ENCODE results near the gene TSTD1. TPM values are rescaled to one million over a fixed set of nuclear protein-coding genes. Genes with fewer than 3 reads are reported as not detected.

The TSTD1 gene
- polyA plus RNA-seq, 3 donors = 9.9 to 20.3 (median 11.8) TPM

- Histone ChIP-seq H2AFZ (ENCODE audit: insufficient read depth, low read depth, low read length, poor library complexity, severe bottlenecking) (no peak overlapping the region), H3K4me1 (ENCODE audit: control insufficient read depth in 1 of 2, insufficient read depth in 2 of 2, low read length in 2 of 2) (peaks cover 6 to 14% of the 10 kb centered on the region in 2 donors), H4K20me1 (ENCODE audit: insufficient read depth, low read length) (peaks cover 5% of the 10 kb centered on the region), H3K27me3 (ENCODE audit: control insufficient read depth in 2 of 2, insufficient read depth in 2 of 2, low read length in 2 of 2) (no peaks in the 10 kb centered on the region), H3K9me3 (replicated peaks in 1 of 2; ENCODE audit: control insufficient read depth in 1 of 2, insufficient read depth in 1 of 2, low read length in 2 of 2) (no peaks in the 10 kb centered on the region), H3K79me2 (ENCODE audit: insufficient read depth, low read length) (peaks cover 62% of the 10 kb centered on the region), H3K4me2 (replicated peaks; ENCODE audit: extremely low read depth, low read length, poor library complexity, severe bottlenecking) (no peak overlapping the region), H3K27ac (ENCODE audit: low read depth in 1 of 2, low read length in 2 of 2) (no peak overlapping the region), H3K36me3 (replicated peaks in 1 of 2; ENCODE audit: control insufficient read depth in 1 of 2, insufficient read depth in 2 of 2, low read length in 2 of 2) (peaks cover 6 to 7% of the 10 kb centered on the region in 2 donors), H3K9ac (ENCODE audit: insufficient read depth, low read length, poor library complexity, severe bottlenecking) (no peak overlapping the region), H3K4me3 (replicated peaks in 1 of 3; ENCODE audit: low read depth in 2 of 3, low read length in 3 of 3) (no peak overlapping the region)
- Mint-ChIP-seq H3K36me3 (peaks cover 7 to 33% of the 10 kb centered on the region in 2 donors), H3K4me3 (no peak overlapping the region), H3K4me1 (peaks cover 13% of the 10 kb centered on the region), H3K27me3 (ENCODE audit: low read depth in 3 of 3) (no peaks in the 10 kb centered on the region), H3K9me3 (peaks cover 0 to 2% (median 0%) of the 10 kb centered on the region in 7 donors), H3K27ac (peak overlapping the region in 1 of 7 donors; percentile 6)
- no CpG with 5 or more reads among the region's 2 CpGs for WGBS (ENCODE audit: insufficient coverage)
- DNase-seq = no peak
- no peak for TF ChIP-seq CTCF (IDR thresholded peaks at IDR 0.05)
- intact Hi-C loops (cut with micrococcal nuclease) = no loop called here
Observed at GRCh38 chr1:161007369-161007768, 31.4 kb downstream of the TSTD1 start.

- Histone ChIP-seq H3K4me2 (replicated peaks; ENCODE audit: extremely low read depth, low read length, poor library complexity, severe bottlenecking) (no peak overlapping the region), H3K27me3 (ENCODE audit: control insufficient read depth in 2 of 2, insufficient read depth in 2 of 2, low read length in 2 of 2) (no peaks in the 10 kb centered on the region), H3K79me2 (ENCODE audit: insufficient read depth, low read length) (peaks cover 54% of the 10 kb centered on the region), H2AFZ (ENCODE audit: insufficient read depth, low read depth, low read length, poor library complexity, severe bottlenecking) (no peak overlapping the region), H3K36me3 (replicated peaks in 1 of 2; ENCODE audit: control insufficient read depth in 1 of 2, insufficient read depth in 2 of 2, low read length in 2 of 2) (peaks cover 6 to 9% of the 10 kb centered on the region in 2 donors), H3K4me1 (ENCODE audit: control insufficient read depth in 1 of 2, insufficient read depth in 2 of 2, low read length in 2 of 2) (peaks cover 0 to 6% of the 10 kb centered on the region in 2 donors), H3K4me3 (replicated peaks in 1 of 3; ENCODE audit: low read depth in 2 of 3, low read length in 3 of 3) (no peak overlapping the region), H3K27ac (ENCODE audit: low read depth in 1 of 2, low read length in 2 of 2) (no peak overlapping the region), H3K9ac (ENCODE audit: insufficient read depth, low read length, poor library complexity, severe bottlenecking) (no peak overlapping the region), H3K9me3 (replicated peaks in 1 of 2; ENCODE audit: control insufficient read depth in 1 of 2, insufficient read depth in 1 of 2, low read length in 2 of 2) (no peaks in the 10 kb centered on the region), H4K20me1 (ENCODE audit: insufficient read depth, low read length) (peaks cover 5% of the 10 kb centered on the region)
- H3K36me3 Mint-ChIP-seq = peaks cover 7 to 33% of the 10 kb centered on the region in 2 donors
- no peak for DNase-seq
- H3K27me3 Mint-ChIP-seq (ENCODE audit: low read depth in 3 of 3) = no peaks in the 10 kb centered on the region
- H3K4me3 Mint-ChIP-seq = no peak overlapping the region
- WGBS (ENCODE audit: insufficient coverage) = 93% methylated on average over 4 of the region's 8 CpGs
- H3K4me1 Mint-ChIP-seq = peaks cover 8% of the 10 kb centered on the region
- peak overlapping the region in 1 of 7 donors; percentile 69 for H3K27ac Mint-ChIP-seq
- H3K9me3 Mint-ChIP-seq = peaks cover 0 to 2% (median 0%) of the 10 kb centered on the region in 7 donors
- no peak for TF ChIP-seq CTCF (IDR thresholded peaks at IDR 0.05)
- intact Hi-C loops (cut with micrococcal nuclease) = no loop called here
Observed at GRCh38 chr1:161006563-161006962, 32.2 kb downstream of the TSTD1 start.

All from CD14-positive monocyte (primary cell).